ENCODE results near the gene MAP1B. TPM values are rescaled to one million over a fixed set of nuclear protein-coding genes. Genes with fewer than 3 reads are reported as not detected.
A peak's percentile ranks its signal among the peaks of the same experiment; 100 is the strongest.

The MAP1B gene
- total RNA-seq, 1 donor from 2014 or later, result 1,059 TPM

GRCh38 chr5:72242796-72243475 is 135.7 kb downstream of the MAP1B start:
- H3K4me3 ChIP-seq, result no peak overlapping the region
- no peaks in the 10 kb centered on the region for H3K9me3 ChIP-seq
- no peak for DNase-seq (ENCODE audit: low spot score in 2 of 2)
- intact Hi-C loops (cut with DNase I), result no loop called here
- no peak for TF ChIP-seq CTCF (IDR thresholded peaks at IDR 0.05)
- no peaks in the 10 kb centered on the region for H3K36me3 ChIP-seq
- H3K27ac ChIP-seq, result peak overlapping the region in 1 of 2 donors; percentile 38
- peaks cover 29 to 45% of the 10 kb centered on the region in 2 donors for H3K4me1 ChIP-seq
- H3K27me3 ChIP-seq, result no peaks in the 10 kb centered on the region

GRCh38 chr5:72243706-72244105 is 136.4 kb downstream of the MAP1B start:
- no peak overlapping the region for H3K4me3 ChIP-seq
- intact Hi-C loops (cut with DNase I), result no loop called here
- H3K4me1 ChIP-seq, result peaks cover 30 to 47% of the 10 kb centered on the region in 2 donors
- no peaks in the 10 kb centered on the region for H3K9me3 ChIP-seq
- no peak for DNase-seq (ENCODE audit: low spot score in 2 of 2)
- peak overlapping the region; percentile 79 to 84 for H3K27ac ChIP-seq
- no peaks in the 10 kb centered on the region for H3K36me3 ChIP-seq
- TF ChIP-seq CTCF (IDR thresholded peaks at IDR 0.05), result no peak
- H3K27me3 ChIP-seq, result no peaks in the 10 kb centered on the region

DNA sequence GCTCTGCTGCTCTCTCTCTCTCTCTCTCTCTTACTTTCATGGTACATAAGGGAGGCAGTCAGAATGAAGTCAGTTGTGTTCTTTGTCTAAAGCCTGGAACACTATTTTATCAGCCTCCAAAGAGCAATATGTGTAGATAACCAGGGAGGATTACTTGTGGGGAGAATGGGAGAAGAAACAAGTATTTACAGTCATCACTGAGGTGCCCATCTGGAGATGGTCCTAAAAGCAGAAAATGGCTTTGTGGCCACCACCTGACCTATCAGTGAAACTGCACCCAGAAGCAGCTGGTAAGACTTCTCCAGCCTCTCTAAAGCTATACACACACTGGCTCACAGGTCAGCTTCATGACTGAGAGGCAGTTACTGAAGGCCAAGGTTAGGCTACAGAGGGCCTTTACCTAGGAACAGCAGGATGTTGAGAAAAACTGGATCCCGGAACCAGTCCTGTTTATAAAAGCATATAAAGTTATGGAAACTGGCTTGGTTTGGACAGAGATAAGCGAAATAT is 137.6 kb downstream of the MAP1B start:
- Histone ChIP-seq H3K9me3 (no peaks in the 10 kb centered on the region), H3K27me3 (no peaks in the 10 kb centered on the region), H3K36me3 (no peaks in the 10 kb centered on the region), H3K4me1 (peaks cover 30 to 49% of the 10 kb centered on the region in 2 donors), H3K27ac (peak overlapping the region; percentile 79 to 84), H3K4me3 (no peak overlapping the region)
- TF ChIP-seq CTCF (IDR thresholded peaks at IDR 0.05), result peak; percentile 10 to 35 (median 24)
- intact Hi-C loops (cut with DNase I), result loop anchor here (5.0 kb wide), 3 partner anchors 93 to 138 kb away; partner anchors contain the start of gene MAP1B
- peak in 1 of 2 donors; percentile 64 for DNase-seq (ENCODE audit: low spot score in 2 of 2)

- no peak overlapping the region for H3K4me3 ChIP-seq
- H3K9me3 ChIP-seq, result no peaks in the 10 kb centered on the region
- TF ChIP-seq CTCF (IDR thresholded peaks at IDR 0.05), result no peak
- no peaks in the 10 kb centered on the region for H3K36me3 ChIP-seq
- no peaks in the 10 kb centered on the region for H3K27me3 ChIP-seq
- peaks cover 30 to 49% of the 10 kb centered on the region in 2 donors for H3K4me1 ChIP-seq
- peak overlapping the region; percentile 79 to 84 for H3K27ac ChIP-seq
- intact Hi-C loops (cut with DNase I), result loop anchor here (5.0 kb wide), 3 partner anchors 93 to 138 kb away; partner anchors contain the start of gene MAP1B
- no peak for DNase-seq (ENCODE audit: low spot score in 2 of 2)
Measured at GRCh38 chr5:72245546-72245945, 138.3 kb downstream of the MAP1B start.

DNA sequence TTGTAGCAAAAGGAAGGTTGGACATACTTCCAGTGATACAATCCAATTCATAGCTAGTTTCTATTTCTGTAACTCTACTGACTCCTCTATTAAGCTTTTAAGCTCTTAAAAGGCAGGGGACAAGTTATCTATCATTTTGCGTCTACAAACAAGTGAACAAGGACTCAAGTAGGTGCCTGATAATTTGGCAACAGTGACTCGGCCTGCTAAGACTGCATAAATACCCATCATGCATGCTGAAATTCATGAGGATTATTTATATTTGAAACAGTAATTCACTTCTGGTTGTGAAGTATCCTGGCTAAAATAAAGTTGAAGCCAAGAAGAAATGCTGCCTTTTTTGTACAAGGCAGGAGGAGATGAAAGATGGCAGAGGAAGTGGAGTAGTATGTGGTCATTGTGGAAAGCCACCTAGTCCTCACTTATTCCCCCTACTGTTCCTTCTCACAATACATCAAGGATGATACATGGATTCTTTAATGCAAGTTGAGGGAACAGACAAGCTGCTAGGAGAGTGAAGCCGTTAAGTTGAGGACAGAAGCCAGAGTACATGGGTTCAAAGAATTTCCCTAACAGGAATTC is 138.8 kb downstream of the MAP1B start:
- intact Hi-C loops (cut with DNase I), result loop anchor here (5.0 kb wide), 3 partner anchors 94 to 139 kb away; partner anchors contain the start of gene MAP1B
- Histone ChIP-seq H3K9me3 (no peaks in the 10 kb centered on the region), H3K4me3 (no peak overlapping the region), H3K36me3 (no peaks in the 10 kb centered on the region), H3K4me1 (peaks cover 30 to 50% of the 10 kb centered on the region in 2 donors), H3K27me3 (no peaks in the 10 kb centered on the region), H3K27ac (peak overlapping the region; percentile 79 to 84)
- TF ChIP-seq CTCF (IDR thresholded peaks at IDR 0.05), result peak in 2 of 3 experiments; percentile 17 to 42
- no peak for DNase-seq (ENCODE audit: low spot score in 2 of 2)
